Progenitor cell of endocrine pancreas (in vitro differentiated cells): ENCODE results near the gene JPH4. TPM values are rescaled to one million over a fixed set of nuclear protein-coding genes. Genes with fewer than 3 reads are reported as not detected.
"Not testable (repeated sequence)": the region's sequence is repeated elsewhere in the genome, so short reads cannot be mapped to it uniquely, and the experiment has no call there.

Experiments used
- DNase-seq: peaks from one replicate; pipeline ENCODE4 v3.0.0; 2021; ENCODE audit warnings: low spot score; ENCODE audit not compliant: unreplicated experiment
- H3K27ac Mint-ChIP-seq: 2 replicates; pipeline ENCODE4 v1.8.0; 2021; ENCODE audit warnings: mild to moderate bottlenecking, moderate library complexity, mixed read lengths
- H3K27me3 Mint-ChIP-seq: 2 replicates; pipeline ENCODE4 v1.8.0; 2021; ENCODE audit warnings: mixed read lengths
- H3K36me3 Mint-ChIP-seq: 2 replicates; pipeline ENCODE4 v1.8.0; 2022; ENCODE audit warnings: mixed read lengths; ENCODE audit not compliant: insufficient read depth
- H3K4me1 Mint-ChIP-seq: 2 replicates; pipeline ENCODE4 v1.8.0; 2021; ENCODE audit warnings: low read depth, mixed read lengths
- H3K4me3 Mint-ChIP-seq: 2 replicates; pipeline ENCODE4 v1.8.0; 2021; ENCODE audit warnings: low read depth, mild to moderate bottlenecking, moderate library complexity, mixed read lengths
- H3K9me3 Mint-ChIP-seq: 2 replicates; pipeline ENCODE4 v1.8.0; 2021; ENCODE audit warnings: low read depth, mixed read lengths
- total RNA-seq: library from RNA; stranded (reverse); gene quantifications from 2 replicates; pipeline ENCODE4 v1.2.1, GENCODE V29; 2021
- TF ChIP-seq, protein P1 (sequence below): fragments of 200-600 bp; sonication (generic); IDR thresholded peaks from one replicate; pipeline ENCODE4 v1.5.0; 2021; ENCODE audit warnings: antibody characterized with exemption, mild to moderate bottlenecking; ENCODE audit not compliant: unreplicated experiment

JPH4 gene
- total RNA-seq, 1 donor from 2014 or later = not detected

GRCh38 chr14:23537351-23538049 is 41.1 kb downstream of the JPH4 start:
- Mint-ChIP-seq H3K9me3 (no peaks in the 10 kb centered on the region), H3K36me3 (peaks cover 4% of the 10 kb centered on the region), H3K4me1 (peaks cover 15% of the 10 kb centered on the region), H3K27me3 (no peaks in the 10 kb centered on the region), H3K27ac (no peak overlapping the region), H3K4me3 (no peak overlapping the region)
- DNase-seq = no peak
- TF ChIP-seq, protein P1, sequence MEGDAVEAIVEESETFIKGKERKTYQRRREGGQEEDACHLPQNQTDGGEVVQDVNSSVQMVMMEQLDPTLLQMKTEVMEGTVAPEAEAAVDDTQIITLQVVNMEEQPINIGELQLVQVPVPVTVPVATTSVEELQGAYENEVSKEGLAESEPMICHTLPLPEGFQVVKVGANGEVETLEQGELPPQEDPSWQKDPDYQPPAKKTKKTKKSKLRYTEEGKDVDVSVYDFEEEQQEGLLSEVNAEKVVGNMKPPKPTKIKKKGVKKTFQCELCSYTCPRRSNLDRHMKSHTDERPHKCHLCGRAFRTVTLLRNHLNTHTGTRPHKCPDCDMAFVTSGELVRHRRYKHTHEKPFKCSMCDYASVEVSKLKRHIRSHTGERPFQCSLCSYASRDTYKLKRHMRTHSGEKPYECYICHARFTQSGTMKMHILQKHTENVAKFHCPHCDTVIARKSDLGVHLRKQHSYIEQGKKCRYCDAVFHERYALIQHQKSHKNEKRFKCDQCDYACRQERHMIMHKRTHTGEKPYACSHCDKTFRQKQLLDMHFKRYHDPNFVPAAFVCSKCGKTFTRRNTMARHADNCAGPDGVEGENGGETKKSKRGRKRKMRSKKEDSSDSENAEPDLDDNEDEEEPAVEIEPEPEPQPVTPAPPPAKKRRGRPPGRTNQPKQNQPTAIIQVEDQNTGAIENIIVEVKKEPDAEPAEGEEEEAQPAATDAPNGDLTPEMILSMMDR = no peak

GRCh38 chr14:23536906-23537305 is 41.7 kb downstream of the JPH4 start:
- H3K4me3 Mint-ChIP-seq, H3K27me3 Mint-ChIP-seq, H3K36me3 Mint-ChIP-seq, H3K27ac Mint-ChIP-seq, DNase-seq, H3K9me3 Mint-ChIP-seq: not testable (repeated sequence)
- peaks cover 15% of the 10 kb centered on the region for H3K4me1 Mint-ChIP-seq

GRCh38 chr14:23536494-23536893 is 42.1 kb downstream of the JPH4 start:
- peaks cover 4% of the 10 kb centered on the region for H3K36me3 Mint-ChIP-seq
- H3K9me3 Mint-ChIP-seq = no peaks in the 10 kb centered on the region
- TF ChIP-seq, protein P1 = no peak
- H3K4me1 Mint-ChIP-seq = peaks cover 15% of the 10 kb centered on the region
- no peak overlapping the region for H3K4me3 Mint-ChIP-seq
- no peak for DNase-seq
- H3K27ac Mint-ChIP-seq = no peak overlapping the region
- H3K27me3 Mint-ChIP-seq = no peaks in the 10 kb centered on the region

DNA sequence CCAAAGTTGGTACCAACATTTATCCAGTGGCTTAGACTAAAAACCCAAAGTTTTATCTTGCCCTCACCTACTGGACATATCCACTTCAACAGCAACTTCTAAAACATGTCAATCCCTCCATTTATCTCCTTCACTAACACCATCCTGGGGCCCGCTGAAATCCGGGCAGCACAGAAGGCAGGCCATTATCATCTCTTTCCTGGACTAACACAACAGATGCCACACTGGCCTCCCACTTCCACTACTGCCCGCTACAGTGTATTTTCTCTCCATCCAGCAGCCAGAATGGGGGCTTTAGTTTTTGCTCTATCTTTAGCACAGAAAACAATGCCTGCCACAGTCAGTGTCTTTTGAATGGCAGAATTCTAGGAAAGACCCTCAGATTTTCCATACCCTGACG is 42.6 kb downstream of the JPH4 start:
- no peaks in the 10 kb centered on the region for H3K9me3 Mint-ChIP-seq
- DNase-seq = no peak
- TF ChIP-seq, protein P1 = no peak
- H3K4me3 Mint-ChIP-seq = no peak overlapping the region
- H3K27me3 Mint-ChIP-seq = no peaks in the 10 kb centered on the region
- peaks cover 4% of the 10 kb centered on the region for H3K36me3 Mint-ChIP-seq
- H3K4me1 Mint-ChIP-seq = peaks cover 17% of the 10 kb centered on the region
- no peak overlapping the region for H3K27ac Mint-ChIP-seq

- H3K9me3 Mint-ChIP-seq = no peaks in the 10 kb centered on the region
- TF ChIP-seq, protein P1 = no peak
- H3K27me3 Mint-ChIP-seq = no peaks in the 10 kb centered on the region
- no peak for DNase-seq
- no peak overlapping the region for H3K27ac Mint-ChIP-seq
- H3K4me3 Mint-ChIP-seq = no peak overlapping the region
- H3K4me1 Mint-ChIP-seq = peaks cover 26% of the 10 kb centered on the region
- peaks cover 5% of the 10 kb centered on the region for H3K36me3 Mint-ChIP-seq
Measured at GRCh38 chr14:23533652-23534435, 44.7 kb downstream of the JPH4 start.

DNA sequence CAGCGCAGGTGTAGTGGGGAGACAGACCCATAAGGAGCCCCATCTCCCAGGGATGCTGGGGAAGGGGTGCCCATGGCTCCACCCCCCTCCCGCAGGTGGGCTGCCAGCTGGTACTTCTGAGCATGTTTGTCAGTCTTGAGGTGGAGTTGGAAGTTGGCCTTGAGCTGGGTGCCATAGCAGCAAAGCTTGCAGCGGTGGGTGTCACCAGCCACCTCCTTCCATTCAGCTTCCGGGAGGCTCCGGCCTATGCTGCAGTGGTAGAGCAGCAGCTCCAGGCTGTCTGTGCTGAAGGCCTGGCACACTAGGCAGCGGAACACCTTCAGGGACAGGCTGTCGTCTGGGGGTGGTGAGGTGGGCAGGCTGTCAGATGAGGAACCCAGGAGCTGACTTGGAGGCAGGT is 45.9 kb downstream of the JPH4 start:
- no peak overlapping the region for H3K27ac Mint-ChIP-seq

More for the DNA sequence above, 45.9 kb downstream of the JPH4 start:
- Mint-ChIP-seq H3K27me3 (no peaks in the 10 kb centered on the region), H3K9me3 (no peaks in the 10 kb centered on the region), H3K4me3 (no peak overlapping the region), H3K36me3 (peaks cover 5% of the 10 kb centered on the region), H3K4me1 (peaks cover 20% of the 10 kb centered on the region)
- TF ChIP-seq, protein P1 = no peak
- no peak for DNase-seq
